K562 (cell line): ENCODE results near the gene SEMA6B. TPM values are rescaled to one million over a fixed set of nuclear protein-coding genes. Genes with fewer than 3 reads are reported as not detected.

Source experiments
- ATAC-seq: fragments of 200-7000 bp; cut with Tn5 transposase; 3 replicates; pipeline ENCODE4 v1.9.1; 2020; ENCODE audit warnings: moderate library complexity
- BruUV-seq: library from RNA; stranded (reverse); fragments of 400-500 nt; replicated peaks from 2 replicates; lab custom pipeline; 2021; lab: Mats Ljungman, UMichigan
- CTCF ChIA-PET: fragments of 300-600 bp; formaldehyde crosslinking; extraction: SDS; loops from one replicate; lab custom pipeline; 2021; ENCODE audit warnings: low intra/inter-chr PET ratio; lab: Yijun Ruan, JAX
- POLR2A ChIA-PET: fragments of 300-600, 350-650 bp; sonication (Branson Sonifier 250); formaldehyde crosslinking; extraction: SDS; loops from one replicate; lab custom pipeline; 2021; ENCODE audit warnings: antibody characterized with exemption, inconsistent platforms; lab: Yijun Ruan, JAX
- DNase-seq, 4 experiments: peaks; one replicate each; pipeline versions ENCODE4 v3.0.0 to v3.0.0-alpha.2; 2011 to 2018; ENCODE audit warnings: low spot score in 3 of 4, mixed read lengths in 3 of 4; ENCODE audit errors: extremely low read depth in 1 of 4
- FAIRE-seq: peaks from 2 replicates; lab custom pipeline; 2011; peaks lifted over from hg19 to GRCh38; lab: Jason Lieb, UNC
- H2AFZ ChIP-seq: 2 replicates; pipeline ENCODE4 v1.6.0; 2011; ENCODE audit warnings: low read depth, low read length, control low read depth, inconsistent platforms
- H3K27ac ChIP-seq: fragments of 200-600 bp; 3 replicates; pipeline ENCODE4 v1.8.0; 2011; ENCODE audit warnings: low read depth, mild to moderate bottlenecking, control low read depth, inconsistent platforms, low read length, moderate library complexity, mixed read lengths; ENCODE audit errors: extremely low read depth
- H3K27me3 ChIP-seq, 2 experiments: fragments of 300-600 bp in 1 of 2; 2 replicates in 1 of 2; 3 replicates in 1 of 2; pipeline versions ENCODE4 v1.6.0 to v1.8.0; 2011; ENCODE audit warnings: inconsistent platforms in 2 of 2, low read length in 2 of 2, mild to moderate bottlenecking in 1 of 2, mixed read lengths in 1 of 2, moderate library complexity in 1 of 2; ENCODE audit not compliant: control insufficient read depth in 2 of 2, insufficient read depth in 2 of 2
- H3K36me3 ChIP-seq: fragments of 300-600 bp; 3 replicates; pipeline ENCODE4 v1.8.0; 2011; ENCODE audit warnings: mild to moderate bottlenecking, low read length, inconsistent platforms; ENCODE audit not compliant: control insufficient read depth, insufficient read depth
- H3K4me1 ChIP-seq, 2 experiments: fragments of 200-600 bp in 1 of 2; replicated peaks in 1 of 2; 2 replicates in 1 of 2; 3 replicates in 1 of 2; pipeline versions ENCODE4 v1.5.1 to v1.8.0; 2011; ENCODE audit warnings: inconsistent platforms in 2 of 2, low read length in 2 of 2, mild to moderate bottlenecking in 1 of 2, mixed read lengths in 1 of 2, moderate library complexity in 1 of 2; ENCODE audit not compliant: control insufficient read depth in 2 of 2, insufficient read depth in 2 of 2
- H3K4me2 ChIP-seq: 2 replicates; pipeline ENCODE4 v1.6.1; 2011; ENCODE audit warnings: low read length, control low read depth, inconsistent platforms, mixed read lengths; ENCODE audit not compliant: insufficient read depth
- H3K4me3 ChIP-seq: fragments of 200-600 bp; sonication (generic), shearing (Covaris generic); 2 replicates; pipeline ENCODE4 v1.5.1; 2016; ENCODE audit warnings: control low read depth, inconsistent platforms
- H3K79me2 ChIP-seq: fragments of 200-600 bp; 3 replicates; pipeline ENCODE4 v1.8.0; 2011; ENCODE audit warnings: low read length, inconsistent platforms; ENCODE audit not compliant: control insufficient read depth, insufficient read depth
- H3K9ac ChIP-seq, 2 experiments: 2 replicates each; pipeline versions ENCODE4 v1.6.0 to v1.6.1; 2011; ENCODE audit warnings: low read depth in 2 of 2, low read length in 2 of 2, control low read depth in 1 of 2, inconsistent platforms in 1 of 2, mild to moderate bottlenecking in 1 of 2, mixed read lengths in 1 of 2; ENCODE audit not compliant: insufficient read depth in 1 of 2
- H3K9me1 ChIP-seq: one replicate; pipeline ENCODE4 v1.6.0; 2011; ENCODE audit warnings: inconsistent platforms, mild to moderate bottlenecking, low read length, moderate library complexity; ENCODE audit not compliant: control insufficient read depth, insufficient read depth
- H3K9me3 ChIP-seq: replicated peaks from 2 replicates; pipeline ENCODE4 v1.5.1; 2011; ENCODE audit warnings: low read depth, low read length, inconsistent platforms; ENCODE audit not compliant: control insufficient read depth, insufficient read depth
- H4K20me1 ChIP-seq: replicated peaks from 2 replicates; pipeline ENCODE4 v1.6.1; 2011; ENCODE audit warnings: low read length, inconsistent platforms, mixed read lengths; ENCODE audit not compliant: control insufficient read depth, insufficient read depth
- CBX3 ChIP-seq, 2 experiments: IDR thresholded peaks; 1 replicate in 1 of 2; 2 replicates in 1 of 2; pipeline ENCODE4 v1.6.1; 2012; ENCODE audit warnings: inconsistent platforms in 2 of 2, low read length in 2 of 2, borderline replicate concordance in 1 of 2, control low read depth in 1 of 2
- CREM ChIP-seq: IDR thresholded peaks from 2 replicates; pipeline ENCODE4 v1.6.1; 2014; ENCODE audit warnings: antibody characterized with exemption, low read depth
- DMBX1 ChIP-seq: fragments of 250-450 bp; sonication (Bioruptor Pico); IDR thresholded peaks from 2 replicates; pipeline ENCODE4 v1.8.0; 2022; ENCODE audit warnings: inconsistent platforms, mild to moderate bottlenecking, moderate library complexity, borderline replicate concordance
- ELF2 ChIP-seq: fragments of 250-450 bp; sonication (Bioruptor Pico); IDR thresholded peaks from 2 replicates; pipeline ENCODE4 v1.5.0; 2021; ENCODE audit warnings: mild to moderate bottlenecking
- GABPA ChIP-seq: fragments of 200-800 bp; sonication (Bioruptor generic); conservative IDR thresholded peaks from 2 replicates; pipeline ENCODE4 v1.6.1; 2016; ENCODE audit warnings: low read depth, missing genetic modification characterization, missing compliant biosample characterization
- MAZ ChIP-seq, 2 experiments: fragments of 450-650 bp in 1 of 2; sonication (generic) in 1 of 2; formaldehyde crosslinking; IDR thresholded peaks in 1 of 2; conservative IDR thresholded peaks in 1 of 2; 2 replicates each; pipeline versions ENCODE4 v1.4.0 to v1.5.0; 2020; ENCODE audit warnings: mild to moderate bottlenecking in 1 of 2, missing genetic modification reagents in 1 of 2
- MITF ChIP-seq: IDR thresholded peaks from 2 replicates; pipeline ENCODE4 v1.6.1; 2014; ENCODE audit warnings: antibody characterized with exemption
- POLR2G ChIP-seq: fragments of 200-400 bp; formaldehyde crosslinking; IDR thresholded peaks from 2 replicates; pipeline ENCODE4 v1.6.1; 2017; ENCODE audit warnings: low read depth, mild to moderate bottlenecking, antibody characterized with exemption, low read length, moderate library complexity
- SMAD2 ChIP-seq: fragments of 150-350 bp; IDR thresholded peaks from 2 replicates; pipeline ENCODE4 v1.6.1; 2014; ENCODE audit warnings: low read depth, mild to moderate bottlenecking, low read length
- SMC3 ChIP-seq: conservative IDR thresholded peaks from 2 replicates; pipeline ENCODE4 v1.6.1; 2011; ENCODE audit warnings: low read depth, low read length, improper control_type of control experiment; ENCODE audit not compliant: insufficient read depth
- ZBTB7A ChIP-seq: IDR thresholded peaks from 2 replicates; pipeline ENCODE4 v1.6.1; 2011; ENCODE audit warnings: low read depth, mild to moderate bottlenecking, low read length, moderate library complexity, borderline replicate concordance; ENCODE audit not compliant: control insufficient read depth
- ZKSCAN8 ChIP-seq: fragments of 200-800 bp; sonication (Bioruptor generic); IDR thresholded peaks from 2 replicates; pipeline ENCODE4 v1.6.1; 2016; ENCODE audit warnings: missing genetic modification characterization, missing compliant biosample characterization
- ZNF121 ChIP-seq: sonication (generic); formaldehyde crosslinking; conservative IDR thresholded peaks from 2 replicates; pipeline ENCODE4 v1.8.0; 2022; ENCODE audit warnings: missing genetic modification reagents
- ZNF263 ChIP-seq: sonication (generic); formaldehyde crosslinking; IDR thresholded peaks from 2 replicates; pipeline ENCODE4 v1.8.0; 2022; ENCODE audit warnings: mild to moderate bottlenecking, missing genetic modification reagents, borderline replicate concordance
- ZNF589 ChIP-seq: fragments of 200-800 bp; sonication (Bioruptor generic); IDR thresholded peaks from 2 replicates; pipeline ENCODE4 v1.6.1; 2016; ENCODE audit warnings: low read depth, missing genetic modification characterization, missing compliant biosample characterization
- WGBS: fragments of 100-300 bp; shearing (Covaris generic); methylation state at CpG from one replicate; pipeline ENCODE4 v1.1.6; 2016; ENCODE audit warnings: low coverage, mixed read lengths; ENCODE audit not compliant: insufficient coverage; ENCODE audit errors: missing lambda C conversion rate; 5-methylcytosine and 5-hydroxymethylcytosine counted together
- in situ Hi-C: fragments of 300-500 bp; cut with MboI; formaldehyde crosslinking; loops from 4 replicates; pipeline ENCODE4 v1.15.0; 2018; ENCODE audit warnings: inconsistent platforms, mixed read lengths
- intact Hi-C: fragments of 100-400 bp; cut with micrococcal nuclease; formaldehyde crosslinking; loops from 2 replicates; pipeline ENCODE4 v1.14.2; 2022
- polyA plus RNA-seq, 8 experiments: library from polyadenylated mRNA; depleted of rRNA in 4 of 8; stranded (reverse) in 5 of 8; unstranded in 3 of 8; fragments of >200 nt; fragmentation: Nextera tagmentation in 2 of 8; fragmentation: Illumina TruSeq in 1 of 8; extraction: Ambion mirVana in 2 of 8; extraction: Trizol in 1 of 8; gene quantifications; 2 replicates each; pipeline versions ENCODE4 v1.2.1 to v1.2.3, GENCODE V29; 2011 to 2014; ENCODE audit warnings: inconsistent platforms in 1 of 8, missing spikeins in 1 of 8
- total RNA-seq, 7 experiments: library from RNA; depleted of rRNA in 6 of 7; stranded (reverse); fragments of >200 nt in 6 of 7; fragmentation: Illumina TruSeq in 2 of 7; extraction: Trizol in 2 of 7; gene quantifications; 2 replicates each; pipeline versions ENCODE4 v1.2.1 to v1.2.3, GENCODE V29; 2011 to 2021; ENCODE audit warnings: low replicate concordance in 1 of 7

The SEMA6B gene
- total and polyA plus RNA-seq, 9 of the 15 experiments (the other 6 are each of a cell fraction or from before 2014, with no cell fraction given), result 0.65 to 4.6 (median 2.5) TPM; not detected in 2

DNA sequence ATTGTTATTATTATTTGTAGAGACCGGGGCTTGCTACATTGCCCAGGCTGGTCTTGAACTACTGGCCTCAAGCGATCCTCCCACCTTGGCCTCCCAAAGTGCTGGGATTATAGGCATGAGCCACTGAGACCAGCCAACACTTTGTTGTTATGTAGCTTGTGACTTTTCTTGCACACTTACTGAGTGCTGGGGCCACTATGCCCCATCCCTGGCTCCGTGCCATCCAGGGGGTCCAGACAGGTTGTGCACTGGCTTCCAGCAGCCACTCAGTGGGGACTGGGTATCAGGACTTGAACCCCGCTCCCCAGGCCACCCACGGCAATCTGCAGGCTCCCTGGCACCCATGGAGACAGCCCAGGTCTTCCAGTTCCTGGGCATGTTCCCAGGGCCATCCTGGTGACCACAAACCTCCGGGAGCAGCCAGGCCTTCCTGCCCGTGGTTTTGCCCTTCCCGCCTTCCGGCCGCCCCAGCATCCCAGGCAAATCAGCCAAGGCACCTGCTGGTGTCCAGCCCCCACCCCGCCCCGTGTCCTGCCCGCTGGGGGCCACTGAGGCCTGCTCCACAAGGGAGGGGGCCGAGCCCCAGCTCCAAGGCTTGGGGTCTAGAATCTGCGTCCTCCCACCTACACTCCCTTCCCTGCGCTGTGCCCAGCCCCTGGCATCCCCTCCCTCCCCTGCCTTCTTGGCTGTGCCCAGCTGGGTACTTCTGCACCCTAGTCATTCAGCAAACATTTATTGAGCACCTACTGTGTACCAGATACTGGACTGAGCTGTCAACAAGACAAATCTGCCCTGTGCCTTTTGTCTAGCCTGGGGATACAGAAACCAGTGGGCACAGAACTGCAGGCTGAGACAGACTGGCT lies 23.7 kb upstream of the SEMA6B start (continued):
- TF ChIP-seq ZKSCAN8 (CRISPR knock-in tag), result peak; percentile 93
- TF ChIP-seq ZNF121 (CRISPR knock-in tag), result peak; percentile 92
- no peak for TF ChIP-seq CREM
- no peak for TF ChIP-seq DMBX1 (CRISPR knock-in tag)

GRCh38 chr19:4581666-4582553 lies 22.4 kb upstream of the SEMA6B start:
- ChIA-PET POLR2A (no interaction called here), CTCF (no interaction called here)
- no TSS peak for BruUV-seq
- no peaks in the 10 kb centered on the region for H3K9me3 ChIP-seq
- no peaks in the 10 kb centered on the region for H3K36me3 ChIP-seq
- intact Hi-C loops, result no loop called here
- FAIRE-seq, result peak; percentile 51
- no peaks in the 10 kb centered on the region for H3K9me1 ChIP-seq
- peak overlapping the region; percentile 31 for H3K4me2 ChIP-seq
- no peaks in the 10 kb centered on the region for H3K27me3 ChIP-seq
- H3K79me2 ChIP-seq, result no peaks in the 10 kb centered on the region
- peak; percentile 4; the same call in 1 of the 3 replicates for ATAC-seq
- H3K4me1 ChIP-seq, result peaks cover 13 to 53% of the 10 kb centered on the region in 2 experiments
- H3K27ac ChIP-seq, result no peak overlapping the region
- H4K20me1 ChIP-seq, result peaks cover 4% of the 10 kb centered on the region
- peak overlapping the region; percentile 41; the same call in 1 of the 2 replicates for H3K4me3 ChIP-seq
- 16% methylated on average over 15 of the region's 57 CpGs for whole genome bisulfite sequencing
- in situ Hi-C loops, result no loop called here
- H2AFZ ChIP-seq, result no peak overlapping the region
- DNase-seq, result peak; percentile 76 to 94 (median 92)
- peak overlapping the region in 1 of 2 experiments; percentile 51; a peak in 1 of 4 replicates for H3K9ac ChIP-seq
- no peak for TF ChIP-seq SMAD2
- TF ChIP-seq GABPA (tag), result no peak
- TF ChIP-seq SMC3, result no peak
- TF ChIP-seq ELF2 (CRISPR knock-in tag), result no peak
- peak; percentile 80 for TF ChIP-seq ZBTB7A
- peak; percentile 43; the same call in 1 of the 2 replicates for TF ChIP-seq POLR2G
- TF ChIP-seq MITF, result no peak
- TF ChIP-seq MAZ (CRISPR knock-in tag; conservative IDR thresholded peaks at IDR 0.05 in 1 of 2, IDR thresholded peaks at IDR 0.05 in 1 of 2), result peak in 1 of 2 experiments; percentile 21; a peak in 1 of 4 replicates
- 0 out of 3 replicates have a peak, but pooled peaks of 1 of the 2 experiments have one; percentile 39 for TF ChIP-seq CBX3 (IDR thresholded peaks at IDR 0.05; ENCODE audit: borderline replicate concordance in 1 of 2, low read length in 2 of 2)
- peak; percentile 35; the same call in 1 of the 2 replicates for TF ChIP-seq ZNF263 (CRISPR knock-in tag)
- no peak for TF ChIP-seq ZNF589 (CRISPR knock-in tag)
